Measurements from ENCODE around the gene AMER2.

GRCh38 chr13:25137788-25138115 is 34.3 kb downstream of the AMER2 start:
- no peak for TF ChIP-seq POLR2AphosphoS5 (IDR thresholded peaks at IDR 0.05; ENCODE audit: low read depth)
- no peak for TF ChIP-seq CTCF (conservative IDR thresholded peaks at IDR 0.05; ENCODE audit: low read depth in 2 of 2)
- TF ChIP-seq ETS1 (IDR thresholded peaks at IDR 0.05): no peak
- TF ChIP-seq EZH2 (IDR thresholded peaks at IDR 0.05; ENCODE audit: low read depth, unreplicated experiment): no peak
- no peak for TF ChIP-seq CREB1 (CRISPR knock-in tag; IDR thresholded peaks at IDR 0.05; ENCODE audit: low read depth)
- TF ChIP-seq ZNF114 (CRISPR knock-in tag; IDR thresholded peaks at IDR 0.05): no peak
- TF ChIP-seq REST (IDR thresholded peaks at IDR 0.05; ENCODE audit: unreplicated experiment): no peak
- no peak for TF ChIP-seq EZH2phosphoT487 (IDR thresholded peaks at IDR 0.05; ENCODE audit: unreplicated experiment)
- no peak for TF ChIP-seq ZNF331 (CRISPR knock-in tag; IDR thresholded peaks at IDR 0.05; ENCODE audit: low read depth)
- TF ChIP-seq JUNB (IDR thresholded peaks at IDR 0.05; ENCODE audit: unreplicated experiment): no peak
- no peak for TF ChIP-seq NANOG (IDR thresholded peaks at IDR 0.05; ENCODE audit: borderline replicate concordance)

All from GM23338 (cell line).